Measurements from ENCODE around the gene TRRAP.

The TRRAP gene

GRCh38 chr7:98836811-98837629 is 41.3 kb upstream of the TRRAP start (continued):
- no peak; the same call in 1 of the 2 replicates for TF ChIP-seq ZNF394 (tag by site-specific recombination; IDR thresholded peaks at IDR 0.05; ENCODE audit: borderline replicate concordance)
- peak; percentile 56; the same call in 1 of the 2 replicates for TF ChIP-seq ZNF2 (tag by site-specific recombination; IDR thresholded peaks at IDR 0.05)
- no peak for TF ChIP-seq ZNF585B (tag by site-specific recombination; IDR thresholded peaks at IDR 0.05)
- TF ChIP-seq ZNF561 (tag by site-specific recombination; IDR thresholded peaks at IDR 0.05; ENCODE audit: borderline replicate concordance) = peak; percentile 86
- TF ChIP-seq HOXC10 (CRISPR knock-in tag; IDR thresholded peaks at IDR 0.05) = no peak
- peak; percentile 62; the same call in 1 of the 2 replicates for TF ChIP-seq ZBTB44 (tag by site-specific recombination; IDR thresholded peaks at IDR 0.05)
- TF ChIP-seq ZNF664 (tag by site-specific recombination; IDR thresholded peaks at IDR 0.05) = no peak; the same call in 1 of the 2 replicates
- TF ChIP-seq REST (tag by site-specific recombination; IDR thresholded peaks at IDR 0.05) = peak; percentile 17; the same call in 1 of the 2 replicates
- TF ChIP-seq ZNF146 (tag by site-specific recombination; IDR thresholded peaks at IDR 0.05) = no peak
- peak; percentile 81; the same call in 1 of the 2 replicates for TF ChIP-seq TCF7L2 (IDR thresholded peaks at IDR 0.05; ENCODE audit: borderline replicate concordance, low read depth, low read length)
- TF ChIP-seq ZNF18 (tag by site-specific recombination; IDR thresholded peaks at IDR 0.05) = peak; percentile 17; the same call in 1 of the 2 replicates
- TF ChIP-seq ZNF501 (tag by site-specific recombination; IDR thresholded peaks at IDR 0.05) = 0 out of 2 replicates have a peak, but pooled peaks have one; percentile 45
- TF ChIP-seq ZNF513 (tag by site-specific recombination; IDR thresholded peaks at IDR 0.05) = no peak
- TF ChIP-seq ZFHX2 (tag by site-specific recombination; conservative IDR thresholded peaks at IDR 0.05) = peak; percentile 74
- TF ChIP-seq ZBTB49 (tag by site-specific recombination; IDR thresholded peaks at IDR 0.05; ENCODE audit: low read depth) = no peak
- 0 out of 2 replicates have a peak, but pooled peaks have one; percentile 38 for TF ChIP-seq GLIS2 (tag by site-specific recombination; IDR thresholded peaks at IDR 0.05)
- peak; percentile 56 for TF ChIP-seq ZNF449 (tag by site-specific recombination; IDR thresholded peaks at IDR 0.05)
- peak; percentile 79 for TF ChIP-seq ZBTB48 (tag by site-specific recombination; IDR thresholded peaks at IDR 0.05)
- no peak for TF ChIP-seq ZSCAN4 (tag by site-specific recombination; IDR thresholded peaks at IDR 0.05)
- no peak for TF ChIP-seq ZBTB26 (tag by site-specific recombination; optimal IDR thresholded peaks at IDR 0.05)
- TF ChIP-seq ZNF571 (tag by site-specific recombination; IDR thresholded peaks at IDR 0.05) = no peak

All from HEK293 (cell line).